Measurements from ENCODE around the gene SND1. TPM values are rescaled to one million over a fixed set of nuclear protein-coding genes. Genes with fewer than 3 reads are reported as not detected.

The SND1 gene
- total RNA-seq, 4 donors from 2014 or later, result 64.3 to 77.0 (median 70.4) TPM

DNA sequence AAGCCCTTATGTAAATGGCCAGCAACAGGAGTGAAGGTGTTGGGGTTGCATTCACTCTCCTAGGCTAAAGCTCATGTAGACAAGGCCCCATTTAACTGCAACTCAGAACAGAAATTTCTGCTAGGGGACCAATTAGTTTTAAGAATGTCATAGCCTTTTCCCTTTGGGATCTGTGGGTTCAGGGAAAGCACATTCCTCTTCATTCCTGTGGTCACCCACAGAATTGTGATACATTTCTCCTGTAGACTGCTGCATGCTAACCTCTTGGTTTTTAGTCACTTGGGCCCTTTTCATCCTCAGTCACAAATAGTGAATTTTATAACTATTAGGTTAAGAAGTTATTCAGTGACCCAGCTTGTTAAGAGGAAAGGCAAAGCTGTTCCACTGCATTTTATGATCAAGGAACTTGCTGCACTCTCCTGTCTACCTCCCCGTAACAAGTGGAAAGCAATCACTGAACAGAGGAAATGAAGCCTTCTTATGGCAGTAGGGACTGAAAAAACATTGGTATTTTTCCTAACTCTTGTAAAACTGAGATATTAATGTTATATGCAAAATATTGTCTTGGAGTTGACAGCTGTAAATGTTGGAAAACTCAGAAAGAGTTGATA, 124.9 kb downstream of the SND1 start:
- no peaks in the 10 kb centered on the region for H3K9me3 ChIP-seq
- intact Hi-C loops (cut with DNase I; ENCODE audit: low total_unique reads) (no loop called here), in situ Hi-C loops (cut with MboI; ENCODE audit: low pct_ligation_motif_present in 1 of 4, low pct_unique_long_range_greater_than_20kb in 1 of 4, low sequenced_read_pairs in 3 of 4) (no loop called here)
- no peak overlapping the region for H3K27ac ChIP-seq
- no peaks in the 10 kb centered on the region for H3K27me3 ChIP-seq
- WGBS, 2 donors (ENCODE audit: low coverage in 1 of 2), result 44 to 50% methylated on average over 1 of the region's 1 CpG
- TF ChIP-seq, protein P1, sequence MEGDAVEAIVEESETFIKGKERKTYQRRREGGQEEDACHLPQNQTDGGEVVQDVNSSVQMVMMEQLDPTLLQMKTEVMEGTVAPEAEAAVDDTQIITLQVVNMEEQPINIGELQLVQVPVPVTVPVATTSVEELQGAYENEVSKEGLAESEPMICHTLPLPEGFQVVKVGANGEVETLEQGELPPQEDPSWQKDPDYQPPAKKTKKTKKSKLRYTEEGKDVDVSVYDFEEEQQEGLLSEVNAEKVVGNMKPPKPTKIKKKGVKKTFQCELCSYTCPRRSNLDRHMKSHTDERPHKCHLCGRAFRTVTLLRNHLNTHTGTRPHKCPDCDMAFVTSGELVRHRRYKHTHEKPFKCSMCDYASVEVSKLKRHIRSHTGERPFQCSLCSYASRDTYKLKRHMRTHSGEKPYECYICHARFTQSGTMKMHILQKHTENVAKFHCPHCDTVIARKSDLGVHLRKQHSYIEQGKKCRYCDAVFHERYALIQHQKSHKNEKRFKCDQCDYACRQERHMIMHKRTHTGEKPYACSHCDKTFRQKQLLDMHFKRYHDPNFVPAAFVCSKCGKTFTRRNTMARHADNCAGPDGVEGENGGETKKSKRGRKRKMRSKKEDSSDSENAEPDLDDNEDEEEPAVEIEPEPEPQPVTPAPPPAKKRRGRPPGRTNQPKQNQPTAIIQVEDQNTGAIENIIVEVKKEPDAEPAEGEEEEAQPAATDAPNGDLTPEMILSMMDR (IDR thresholded peaks at IDR 0.05), result no peak
- TF ChIP-seq POLR2A (IDR thresholded peaks at IDR 0.05) (no peak), EP300 (IDR thresholded peaks at IDR 0.05; ENCODE audit: low read depth) (no peak), POLR2AphosphoS5 (IDR thresholded peaks at IDR 0.05) (no peak)
- DNase-seq, result no peak
- H3K4me3 ChIP-seq, result no peak overlapping the region
- peaks cover 0 to 15% (median 0%) of the 10 kb centered on the region in 4 donors for H3K4me1 ChIP-seq
- no peaks in the 10 kb centered on the region for H3K36me3 ChIP-seq

DNA sequence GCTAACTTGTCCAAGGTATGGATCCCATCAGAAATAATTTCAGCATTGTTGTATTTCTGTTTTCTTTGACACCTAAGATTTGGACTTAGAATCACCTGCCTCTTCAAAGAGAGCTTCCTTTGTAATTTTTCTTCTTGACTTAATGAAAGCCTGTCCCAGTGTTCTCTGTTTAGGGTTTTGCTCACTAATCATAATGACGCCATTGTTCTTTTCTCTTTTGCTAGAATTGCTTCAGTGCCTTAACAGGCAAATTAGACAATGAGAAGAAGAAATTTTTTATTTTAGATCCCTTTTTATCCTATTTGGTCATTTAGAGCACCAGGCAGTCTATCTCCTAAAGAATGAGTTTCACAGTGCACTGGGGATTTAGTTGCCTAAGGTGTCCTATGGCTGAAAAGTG, 128.5 kb downstream of the SND1 start:
- DNase-seq, result no peak
- intact Hi-C loops (cut with DNase I; ENCODE audit: low total_unique reads) (no loop called here), in situ Hi-C loops (cut with MboI; ENCODE audit: low pct_ligation_motif_present in 1 of 4, low pct_unique_long_range_greater_than_20kb in 1 of 4, low sequenced_read_pairs in 3 of 4) (no loop called here)
- TF ChIP-seq POLR2AphosphoS5 (IDR thresholded peaks at IDR 0.05), result no peak
- TF ChIP-seq, protein P1 (IDR thresholded peaks at IDR 0.05), result no peak
- Histone ChIP-seq H3K27ac (no peak overlapping the region), H3K4me1 (peaks cover 0 to 22% (median 4%) of the 10 kb centered on the region in 4 donors), H3K4me3 (no peak overlapping the region), H3K27me3 (no peaks in the 10 kb centered on the region), H3K36me3 (no peaks in the 10 kb centered on the region), H3K9me3 (no peaks in the 10 kb centered on the region)
- WGBS, 2 donors (ENCODE audit: low coverage in 1 of 2), result 63 to 78% methylated on average over 1 of the region's 1 CpG

- Histone ChIP-seq H3K27ac (no peak overlapping the region), H3K4me3 (no peak overlapping the region), H3K36me3 (no peaks in the 10 kb centered on the region), H3K9me3 (no peaks in the 10 kb centered on the region), H3K4me1 (peaks cover 0 to 22% (median 4%) of the 10 kb centered on the region in 4 donors), H3K27me3 (no peaks in the 10 kb centered on the region)
- no peak for TF ChIP-seq POLR2AphosphoS5 (IDR thresholded peaks at IDR 0.05)
- TF ChIP-seq, protein P1 (IDR thresholded peaks at IDR 0.05), result no peak
- no peak for TF ChIP-seq EP300 (IDR thresholded peaks at IDR 0.05; ENCODE audit: low read depth)
- no peak for TF ChIP-seq POLR2A (IDR thresholded peaks at IDR 0.05)
- intact Hi-C loops (cut with DNase I; ENCODE audit: low total_unique reads) (no loop called here), in situ Hi-C loops (cut with MboI; ENCODE audit: low pct_ligation_motif_present in 1 of 4, low pct_unique_long_range_greater_than_20kb in 1 of 4, low sequenced_read_pairs in 3 of 4) (no loop called here)
- no peak for DNase-seq
- 56 to 73% methylated on average over 3 to 4 of the region's 4 CpGs for WGBS, 2 donors (ENCODE audit: low coverage in 1 of 2)
Measured at GRCh38 chr7:127781081-127781480, 129.1 kb downstream of the SND1 start.

GRCh38 chr7:127782075-127782474, 130.1 kb downstream of the SND1 start:
- Histone ChIP-seq H3K4me1 (peaks cover 0 to 23% (median 4%) of the 10 kb centered on the region in 4 donors), H3K36me3 (no peaks in the 10 kb centered on the region), H3K27ac (no peak overlapping the region), H3K4me3 (no peak overlapping the region), H3K9me3 (no peaks in the 10 kb centered on the region), H3K27me3 (no peaks in the 10 kb centered on the region)
- intact Hi-C loops (cut with DNase I; ENCODE audit: low total_unique reads), result no loop called here
- in situ Hi-C loops (cut with MboI; ENCODE audit: low pct_ligation_motif_present in 1 of 4, low pct_unique_long_range_greater_than_20kb in 1 of 4, low sequenced_read_pairs in 3 of 4), result no loop called here
- TF ChIP-seq, protein P1 (IDR thresholded peaks at IDR 0.05), result no peak
- TF ChIP-seq POLR2A (IDR thresholded peaks at IDR 0.05), result no peak
- TF ChIP-seq EP300 (IDR thresholded peaks at IDR 0.05; ENCODE audit: low read depth), result no peak
- no peak for TF ChIP-seq POLR2AphosphoS5 (IDR thresholded peaks at IDR 0.05)
- DNase-seq, result no peak

Data from transverse colon (tissue), 4 donors.